SIG-M5 treated with dmso at 0.1 percent for 504 hours (cell line): ENCODE data around the gene PLXNA2.

Experiments
- DNase-seq: peaks from one replicate; lab custom pipeline; 2025; ENCODE audit not compliant: unreplicated experiment; lab: John Stamatoyannopoulos, UW

PLXNA2 gene

GRCh38 chr1:208120431-208120790 is 123.8 kb downstream of the PLXNA2 start:
- no peak for DNase-seq

- DNase-seq: peak; percentile 25
Measured at GRCh38 chr1:208118841-208119606, 125.2 kb downstream of the PLXNA2 start.

- no peak for DNase-seq
Measured at GRCh38 chr1:208118306-208118705, 125.9 kb downstream of the PLXNA2 start.

GRCh38 chr1:208117826-208118225 is 126.4 kb downstream of the PLXNA2 start:
- no peak for DNase-seq

GRCh38 chr1:208117409-208117808 is 126.8 kb downstream of the PLXNA2 start:
- DNase-seq: no peak

- no peak for DNase-seq
Measured at GRCh38 chr1:208115924-208116640, 128.1 kb downstream of the PLXNA2 start.

- no peak for DNase-seq
Measured at GRCh38 chr1:208113011-208113410, 131.2 kb downstream of the PLXNA2 start.

GRCh38 chr1:208112401-208112800 is 131.8 kb downstream of the PLXNA2 start:
- DNase-seq: no peak

- no peak for DNase-seq
Measured at GRCh38 chr1:208111646-208112190, 132.5 kb downstream of the PLXNA2 start.

GRCh38 chr1:208110296-208110695 is 133.9 kb downstream of the PLXNA2 start:
- no peak for DNase-seq

GRCh38 chr1:208108646-208109330 is 135.4 kb downstream of the PLXNA2 start:
- no peak for DNase-seq

- no peak for DNase-seq
Measured at GRCh38 chr1:208108213-208108608, 136.0 kb downstream of the PLXNA2 start.

- DNase-seq: no peak
Measured at GRCh38 chr1:208107425-208108212, 136.6 kb downstream of the PLXNA2 start.

GRCh38 chr1:208106218-208106617 is 138.0 kb downstream of the PLXNA2 start:
- DNase-seq: no peak

GRCh38 chr1:208105756-208106155 is 138.4 kb downstream of the PLXNA2 start:
- no peak for DNase-seq

GRCh38 chr1:208103597-208104513 is 140.3 kb downstream of the PLXNA2 start:
- DNase-seq: no peak

GRCh38 chr1:208101661-208102431 is 142.3 kb downstream of the PLXNA2 start:
- DNase-seq: no peak

GRCh38 chr1:208100906-208101305 is 143.3 kb downstream of the PLXNA2 start:
- no peak for DNase-seq

- DNase-seq: no peak
Measured at GRCh38 chr1:208100106-208100505, 144.1 kb downstream of the PLXNA2 start.
